ENCODE measurements around the gene SULF2. TPM values are rescaled to one million over a fixed set of nuclear protein-coding genes. Genes with fewer than 3 reads are reported as not detected.

Gene SULF2
- total and polyA plus RNA-seq, 2 of the 4 experiments (the other 2 are of a cell fraction), result 0.54 to 0.77 TPM

- DNase-seq (no peak), ATAC-seq (ENCODE audit: low read depth) (no peak)
- no peak overlapping the region for H3K23ac ChIP-seq (ENCODE audit: low read depth, low read length)
- peaks cover 4% of the 10 kb centered on the region; the same call in 1 of the 2 replicates for H3K27me3 ChIP-seq (ENCODE audit: control insufficient read depth, insufficient read depth, low read length)
- no peak overlapping the region for H2AK5ac ChIP-seq (ENCODE audit: low read depth, low read length)
- H3K79me1 ChIP-seq (ENCODE audit: low read depth in 1 of 2, low read length in 2 of 2), result no peaks in the 10 kb centered on the region
- no peak overlapping the region for H2BK120ac ChIP-seq (ENCODE audit: low read depth, low read length)
- H2AFZ ChIP-seq (replicated peaks; ENCODE audit: low read length, poor library complexity), result no peak overlapping the region
- no peak overlapping the region for H4K91ac ChIP-seq (ENCODE audit: insufficient read depth, low read depth, low read length)
- no TSS peak for BruUV-seq (replicated peaks)
- no peak overlapping the region for H3K4me2 ChIP-seq (ENCODE audit: low read depth, low read length)
- H4K20me1 ChIP-seq (ENCODE audit: insufficient read depth, low read length), result no peaks in the 10 kb centered on the region
- H2AK9ac ChIP-seq (replicated peaks; ENCODE audit: low read depth, low read length, poor library complexity), result no peak overlapping the region
- ChIA-PET CTCF (no interaction called here), POLR2A (ENCODE audit: unreplicated experiment) (no interaction called here)
- no peak overlapping the region for H3K56ac ChIP-seq (ENCODE audit: extremely low read depth, insufficient read depth, low read length)
- no peak overlapping the region for H3K4me3 ChIP-seq (ENCODE audit: insufficient read depth, low read depth, low read length)
- no peak overlapping the region for H3K27ac ChIP-seq (ENCODE audit: insufficient read depth, low read length)
- no peaks in the 10 kb centered on the region for H3K9me3 ChIP-seq (ENCODE audit: control insufficient read depth, insufficient read depth, low read length)
- no peaks in the 10 kb centered on the region for H3K9me1 ChIP-seq (ENCODE audit: insufficient read depth, low read length)
- H3K18ac ChIP-seq (ENCODE audit: low read depth, low read length), result no peak overlapping the region
- no peaks in the 10 kb centered on the region for H3K4me1 ChIP-seq (ENCODE audit: control insufficient read depth, insufficient read depth, low read length)
- no peak overlapping the region for H2BK15ac ChIP-seq (ENCODE audit: low read depth, low read length)
- H2BK20ac ChIP-seq (ENCODE audit: low read depth, low read length), result no peak overlapping the region
- 0% methylated on average over 1 of the region's 3 CpGs; no CpG with 5 or more reads in 1 of the 2 experiments for WGBS, 2 experiments (ENCODE audit: extremely low coverage in 2 of 2, insufficient read length in 1 of 2)
- intact Hi-C loops (cut with micrococcal nuclease) (no loop called here), in situ Hi-C loops (cut with MboI; ENCODE audit: low sequenced_read_pairs) (no loop called here), dilution Hi-C loops (cut with HindIII; ENCODE audit: low sequenced_read_pairs, unreplicated experiment) (no loop called here)
- no peak for TF ChIP-seq SMC3 (IDR thresholded peaks at IDR 0.05; ENCODE audit: low read depth, low read length)
- TF ChIP-seq CHD1 (IDR thresholded peaks at IDR 0.05; ENCODE audit: low read depth, low read length), result no peak
- no peak for TF ChIP-seq MXI1 (IDR thresholded peaks at IDR 0.05; ENCODE audit: borderline replicate concordance, low read depth, low read length)
- no peak overlapping the region for H2BK5ac ChIP-seq (ENCODE audit: low read depth, low read length, poor library complexity, severe bottlenecking)
- no peak overlapping the region for H3K14ac ChIP-seq (replicated peaks; ENCODE audit: low read depth, low read length)
- H3K9ac ChIP-seq (ENCODE audit: low read depth, low read length), result no peak overlapping the region
- H4K5ac ChIP-seq (ENCODE audit: low read depth, low read length), result no peak overlapping the region
- H3K36me3 ChIP-seq (ENCODE audit: control insufficient read depth, insufficient read depth, low read length), result no peaks in the 10 kb centered on the region
- no peak overlapping the region for H4K8ac ChIP-seq (ENCODE audit: low read depth in 2 of 2, low read length in 2 of 2)
- H3K4ac ChIP-seq (ENCODE audit: low read depth, low read length), result no peak overlapping the region
These were observed 17.7 kb upstream of the SULF2 start for GRCh38 chr20:47802975-47803374.

Measured in IMR-90 (cell line).